K562 (cell line): Measurements from ENCODE around the gene CAGE1. TPM values are rescaled to one million over a fixed set of nuclear protein-coding genes. Genes with fewer than 3 reads are reported as not detected.
"Not testable (repeated sequence)": the region's sequence is repeated elsewhere in the genome, so short reads cannot be mapped to it uniquely, and the experiment has no call there.

ENCODE experiments used
- ATAC-seq: fragments of 200-7000 bp; cut with Tn5 transposase; 3 replicates; pipeline ENCODE4 v1.9.1; 2020; ENCODE audit warnings: moderate library complexity
- BruUV-seq: library from RNA; stranded (reverse); fragments of 400-500 nt; replicated peaks from 2 replicates; lab custom pipeline; 2021; lab: Mats Ljungman, UMichigan
- CTCF ChIA-PET: fragments of 300-600 bp; formaldehyde crosslinking; extraction: SDS; loops from one replicate; lab custom pipeline; 2021; ENCODE audit warnings: low intra/inter-chr PET ratio; lab: Yijun Ruan, JAX
- POLR2A ChIA-PET: fragments of 300-600, 350-650 bp; sonication (Branson Sonifier 250); formaldehyde crosslinking; extraction: SDS; loops from one replicate; lab custom pipeline; 2021; ENCODE audit warnings: antibody characterized with exemption, inconsistent platforms; lab: Yijun Ruan, JAX
- DNase-seq, 4 experiments: peaks; one replicate each; pipeline versions ENCODE4 v3.0.0 to v3.0.0-alpha.2; 2011 to 2018; ENCODE audit warnings: low spot score in 3 of 4, mixed read lengths in 3 of 4; ENCODE audit errors: extremely low read depth in 1 of 4
- FAIRE-seq: peaks from 2 replicates; lab custom pipeline; 2011; peaks lifted over from hg19 to GRCh38; lab: Jason Lieb, UNC
- H2AFZ ChIP-seq: 2 replicates; pipeline ENCODE4 v1.6.0; 2011; ENCODE audit warnings: low read depth, low read length, control low read depth, inconsistent platforms
- H3K27ac ChIP-seq: fragments of 200-600 bp; 3 replicates; pipeline ENCODE4 v1.8.0; 2011; ENCODE audit warnings: low read depth, mild to moderate bottlenecking, control low read depth, inconsistent platforms, low read length, moderate library complexity, mixed read lengths; ENCODE audit errors: extremely low read depth
- H3K27me3 ChIP-seq, 2 experiments: fragments of 300-600 bp in 1 of 2; 2 replicates in 1 of 2; 3 replicates in 1 of 2; pipeline versions ENCODE4 v1.6.0 to v1.8.0; 2011; ENCODE audit warnings: inconsistent platforms in 2 of 2, low read length in 2 of 2, mild to moderate bottlenecking in 1 of 2, mixed read lengths in 1 of 2, moderate library complexity in 1 of 2; ENCODE audit not compliant: control insufficient read depth in 2 of 2, insufficient read depth in 2 of 2
- H3K36me3 ChIP-seq: fragments of 300-600 bp; 3 replicates; pipeline ENCODE4 v1.8.0; 2011; ENCODE audit warnings: mild to moderate bottlenecking, low read length, inconsistent platforms; ENCODE audit not compliant: control insufficient read depth, insufficient read depth
- H3K4me1 ChIP-seq, 2 experiments: fragments of 200-600 bp in 1 of 2; replicated peaks in 1 of 2; 2 replicates in 1 of 2; 3 replicates in 1 of 2; pipeline versions ENCODE4 v1.5.1 to v1.8.0; 2011; ENCODE audit warnings: inconsistent platforms in 2 of 2, low read length in 2 of 2, mild to moderate bottlenecking in 1 of 2, mixed read lengths in 1 of 2, moderate library complexity in 1 of 2; ENCODE audit not compliant: control insufficient read depth in 2 of 2, insufficient read depth in 2 of 2
- H3K4me2 ChIP-seq: 2 replicates; pipeline ENCODE4 v1.6.1; 2011; ENCODE audit warnings: low read length, control low read depth, inconsistent platforms, mixed read lengths; ENCODE audit not compliant: insufficient read depth
- H3K4me3 ChIP-seq: fragments of 200-600 bp; sonication (generic), shearing (Covaris generic); 2 replicates; pipeline ENCODE4 v1.5.1; 2016; ENCODE audit warnings: control low read depth, inconsistent platforms
- H3K79me2 ChIP-seq: fragments of 200-600 bp; 3 replicates; pipeline ENCODE4 v1.8.0; 2011; ENCODE audit warnings: low read length, inconsistent platforms; ENCODE audit not compliant: control insufficient read depth, insufficient read depth
- H3K9ac ChIP-seq, 2 experiments: 2 replicates each; pipeline versions ENCODE4 v1.6.0 to v1.6.1; 2011; ENCODE audit warnings: low read depth in 2 of 2, low read length in 2 of 2, control low read depth in 1 of 2, inconsistent platforms in 1 of 2, mild to moderate bottlenecking in 1 of 2, mixed read lengths in 1 of 2; ENCODE audit not compliant: insufficient read depth in 1 of 2
- H3K9me1 ChIP-seq: one replicate; pipeline ENCODE4 v1.6.0; 2011; ENCODE audit warnings: inconsistent platforms, mild to moderate bottlenecking, low read length, moderate library complexity; ENCODE audit not compliant: control insufficient read depth, insufficient read depth
- H3K9me3 ChIP-seq: replicated peaks from 2 replicates; pipeline ENCODE4 v1.5.1; 2011; ENCODE audit warnings: low read depth, low read length, inconsistent platforms; ENCODE audit not compliant: control insufficient read depth, insufficient read depth
- H4K20me1 ChIP-seq: replicated peaks from 2 replicates; pipeline ENCODE4 v1.6.1; 2011; ENCODE audit warnings: low read length, inconsistent platforms, mixed read lengths; ENCODE audit not compliant: control insufficient read depth, insufficient read depth
- MXI1 ChIP-seq: IDR thresholded peaks from 2 replicates; pipeline ENCODE4 v1.6.1; 2011; ENCODE audit warnings: low read depth, mild to moderate bottlenecking, improper control_type of control experiment, low read length
- NFIX ChIP-seq: fragments of 250-450 bp; sonication (Bioruptor Pico); IDR thresholded peaks from 2 replicates; pipeline ENCODE4 v1.4.0; 2020; ENCODE audit warnings: low read depth, mild to moderate bottlenecking, moderate library complexity
- NFYB ChIP-seq: IDR thresholded peaks from 2 replicates; pipeline ENCODE4 v1.6.1; 2011; ENCODE audit warnings: mild to moderate bottlenecking, moderate library complexity; ENCODE audit not compliant: insufficient read length; ENCODE audit errors: extremely low read depth
- STAT6 ChIP-seq: sonication (generic); formaldehyde crosslinking; IDR thresholded peaks from 2 replicates; pipeline ENCODE4 v1.8.1; 2023; ENCODE audit warnings: mild to moderate bottlenecking, missing genetic modification reagents
- WGBS: fragments of 100-300 bp; shearing (Covaris generic); methylation state at CpG from one replicate; pipeline ENCODE4 v1.1.6; 2016; ENCODE audit warnings: low coverage, mixed read lengths; ENCODE audit not compliant: insufficient coverage; ENCODE audit errors: missing lambda C conversion rate; 5-methylcytosine and 5-hydroxymethylcytosine counted together
- in situ Hi-C: fragments of 300-500 bp; cut with MboI; formaldehyde crosslinking; loops from 4 replicates; pipeline ENCODE4 v1.15.0; 2018; ENCODE audit warnings: inconsistent platforms, mixed read lengths
- intact Hi-C: fragments of 100-400 bp; cut with micrococcal nuclease; formaldehyde crosslinking; loops from 2 replicates; pipeline ENCODE4 v1.14.2; 2022
- polyA plus RNA-seq, 8 experiments: library from polyadenylated mRNA; depleted of rRNA in 4 of 8; stranded (reverse) in 5 of 8; unstranded in 3 of 8; fragments of >200 nt; fragmentation: Nextera tagmentation in 2 of 8; fragmentation: Illumina TruSeq in 1 of 8; extraction: Ambion mirVana in 2 of 8; extraction: Trizol in 1 of 8; gene quantifications; 2 replicates each; pipeline versions ENCODE4 v1.2.1 to v1.2.3, GENCODE V29; 2011 to 2014; ENCODE audit warnings: inconsistent platforms in 1 of 8, missing spikeins in 1 of 8
- total RNA-seq, 7 experiments: library from RNA; depleted of rRNA in 6 of 7; stranded (reverse); fragments of >200 nt in 6 of 7; fragmentation: Illumina TruSeq in 2 of 7; extraction: Trizol in 2 of 7; gene quantifications; 2 replicates each; pipeline versions ENCODE4 v1.2.1 to v1.2.3, GENCODE V29; 2011 to 2021; ENCODE audit warnings: low replicate concordance in 1 of 7

CAGE1 gene
- total and polyA plus RNA-seq, 9 of the 15 experiments (the other 6 are each of a cell fraction or from before 2014, with no cell fraction given), result 0.13 to 0.33 (median 0.18) TPM; not detected in 4

- not testable (repeated sequence) for ATAC-seq, H3K9me1 ChIP-seq, H3K4me1 ChIP-seq, H3K4me3 ChIP-seq, H3K27ac ChIP-seq, BruUV-seq, DNase-seq
- WGBS, result 79% methylated on average over 9 of the region's 10 CpGs
- TF ChIP-seq NFYB, result peak; percentile 44
- TF ChIP-seq, all 486 proteins: peak for 1; not testable (repeated sequence) for 485
- H3K27me3 ChIP-seq, H3K36me3 ChIP-seq, H3K9me3 ChIP-seq, H3K79me2 ChIP-seq, H3K9ac ChIP-seq, FAIRE-seq, intact Hi-C loops, H3K4me2 ChIP-seq, H4K20me1 ChIP-seq, CTCF ChIA-PET: not testable (repeated sequence)
- POLR2A ChIA-PET, result interaction anchor here (1.2 to 1.4 kb wide), 3 partner anchors 13 to 30 kb away, joined by 4 read pairs; no protein-coding TSS in a partner anchor
- H2AFZ ChIP-seq, result peak overlapping the region; percentile 70
- in situ Hi-C loops, result loop anchor here (5.0 kb wide), 1 partner anchor 63 kb away; no protein-coding TSS in a partner anchor
Measured at GRCh38 chr6:7344773-7345450, 44.6 kb downstream of the CAGE1 start.

- no peaks in the 10 kb centered on the region for H4K20me1 ChIP-seq
- H3K4me3 ChIP-seq, result peak overlapping the region; percentile 22; the same call in 1 of the 2 replicates
- H2AFZ ChIP-seq, result peak overlapping the region; percentile 70
- 32% methylated on average over 23 of the region's 29 CpGs for WGBS
- H3K36me3 ChIP-seq, result no peaks in the 10 kb centered on the region
- FAIRE-seq, result no peak
- no peak overlapping the region for H3K27ac ChIP-seq
- intact Hi-C loops (no loop called here), in situ Hi-C loops (loop anchor here (5.0 kb wide), 1 partner anchor 62 kb away; no protein-coding TSS in a partner anchor)
- POLR2A ChIA-PET, result interaction anchor here (0.6 to 1.2 kb wide), 2 partner anchors 29 to 601 kb away, joined by 3 to 4 read pairs; no protein-coding TSS in a partner anchor
- no peaks in the 10 kb centered on the region for H3K79me2 ChIP-seq
- peaks cover 3 to 8% of the 10 kb centered on the region in 2 experiments; a peak in 4 of 5 replicates for H3K4me1 ChIP-seq
- peaks cover 6% of the 10 kb centered on the region for H3K9me3 ChIP-seq
- peak overlapping the region; percentile 57 for H3K4me2 ChIP-seq
- peak in 1 of 4 experiments; percentile 51 for DNase-seq
- H3K9ac ChIP-seq, result peak overlapping the region; percentile 31 to 84
- no peaks in the 10 kb centered on the region for H3K27me3 ChIP-seq
- no peak for ATAC-seq
- BruUV-seq, result no TSS peak
- CTCF ChIA-PET, result no interaction called here
- H3K9me1 ChIP-seq, result no peaks in the 10 kb centered on the region
- TF ChIP-seq MXI1, result no peak
- no peak for TF ChIP-seq STAT6 (CRISPR knock-in tag)
- TF ChIP-seq NFIX (CRISPR knock-in tag), result no peak
Measured at GRCh38 chr6:7343546-7344475, 45.7 kb downstream of the CAGE1 start.
